ENCODE measurements around the gene TPX2. TPM values are rescaled to one million over a fixed set of nuclear protein-coding genes. Genes with fewer than 3 reads are reported as not detected.

Gene TPX2
- total RNA-seq, 1 experiment from 2014 or later = 248 TPM

DNA sequence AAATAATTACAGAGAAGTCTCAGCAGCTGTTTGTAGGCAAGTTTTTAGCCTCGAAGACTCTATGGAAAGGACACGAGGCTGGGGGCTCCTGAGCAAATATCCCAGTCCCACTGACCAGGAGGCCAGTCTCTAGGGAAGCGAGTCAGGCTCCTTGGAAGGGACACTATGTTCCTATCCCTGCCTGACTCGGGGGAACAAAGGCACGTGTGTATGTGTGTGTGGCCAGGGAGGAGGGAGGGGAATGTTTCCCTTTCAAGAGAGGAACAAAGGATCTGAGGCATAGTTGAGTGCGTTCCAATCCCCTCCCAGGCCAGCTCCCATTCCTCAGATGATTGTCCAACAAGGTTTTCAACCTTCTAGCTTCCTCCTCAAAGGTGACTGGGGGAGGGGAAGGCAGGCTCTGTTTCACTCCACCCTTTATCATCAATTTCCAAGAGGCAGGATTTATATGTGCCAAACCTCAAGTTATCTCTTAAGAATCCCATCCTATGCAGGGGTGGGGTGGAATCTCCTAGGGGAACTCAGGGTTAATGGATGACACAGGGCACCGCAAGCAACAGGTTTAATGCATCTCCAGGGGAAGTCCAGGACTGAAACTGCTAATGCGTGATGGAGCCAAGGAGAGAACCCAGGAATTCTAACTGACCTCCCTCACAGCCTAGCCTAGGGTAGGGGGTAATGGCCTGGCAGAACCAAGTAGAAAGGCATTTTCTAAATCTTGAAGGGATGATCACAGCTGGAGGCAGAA is 26.4 kb upstream of the TPX2 start:
- in situ Hi-C loops (cut with HindIII; ENCODE audit: low pct_unique_long_range_greater_than_20kb, low sequenced_read_pairs) = no loop called here
- TF ChIP-seq TCF7L2 (IDR thresholded peaks at IDR 0.05; ENCODE audit: low read depth, low read length) (peak; percentile 90), POLR2AphosphoS5 (IDR thresholded peaks at IDR 0.05; ENCODE audit: low read depth, low read length) (no peak), CTCF (IDR thresholded peaks at IDR 0.05) (no peak)
- TF ChIP-seq, protein P1, sequence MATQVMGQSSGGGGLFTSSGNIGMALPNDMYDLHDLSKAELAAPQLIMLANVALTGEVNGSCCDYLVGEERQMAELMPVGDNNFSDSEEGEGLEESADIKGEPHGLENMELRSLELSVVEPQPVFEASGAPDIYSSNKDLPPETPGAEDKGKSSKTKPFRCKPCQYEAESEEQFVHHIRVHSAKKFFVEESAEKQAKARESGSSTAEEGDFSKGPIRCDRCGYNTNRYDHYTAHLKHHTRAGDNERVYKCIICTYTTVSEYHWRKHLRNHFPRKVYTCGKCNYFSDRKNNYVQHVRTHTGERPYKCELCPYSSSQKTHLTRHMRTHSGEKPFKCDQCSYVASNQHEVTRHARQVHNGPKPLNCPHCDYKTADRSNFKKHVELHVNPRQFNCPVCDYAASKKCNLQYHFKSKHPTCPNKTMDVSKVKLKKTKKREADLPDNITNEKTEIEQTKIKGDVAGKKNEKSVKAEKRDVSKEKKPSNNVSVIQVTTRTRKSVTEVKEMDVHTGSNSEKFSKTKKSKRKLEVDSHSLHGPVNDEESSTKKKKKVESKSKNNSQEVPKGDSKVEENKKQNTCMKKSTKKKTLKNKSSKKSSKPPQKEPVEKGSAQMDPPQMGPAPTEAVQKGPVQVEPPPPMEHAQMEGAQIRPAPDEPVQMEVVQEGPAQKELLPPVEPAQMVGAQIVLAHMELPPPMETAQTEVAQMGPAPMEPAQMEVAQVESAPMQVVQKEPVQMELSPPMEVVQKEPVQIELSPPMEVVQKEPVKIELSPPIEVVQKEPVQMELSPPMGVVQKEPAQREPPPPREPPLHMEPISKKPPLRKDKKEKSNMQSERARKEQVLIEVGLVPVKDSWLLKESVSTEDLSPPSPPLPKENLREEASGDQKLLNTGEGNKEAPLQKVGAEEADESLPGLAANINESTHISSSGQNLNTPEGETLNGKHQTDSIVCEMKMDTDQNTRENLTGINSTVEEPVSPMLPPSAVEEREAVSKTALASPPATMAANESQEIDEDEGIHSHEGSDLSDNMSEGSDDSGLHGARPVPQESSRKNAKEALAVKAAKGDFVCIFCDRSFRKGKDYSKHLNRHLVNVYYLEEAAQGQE (IDR thresholded peaks at IDR 0.05; ENCODE audit: insufficient read depth in 1 of 2, low read depth in 2 of 2, low read length in 1 of 2) = no peak
- Histone ChIP-seq H3K4me3 (ENCODE audit: low read depth in 2 of 2, low read length in 2 of 2) (peak overlapping the region in 1 of 2 experiments; percentile 17; a peak in 2 of 4 replicates), H3K27me3 (ENCODE audit: control insufficient read depth, insufficient read depth, low read length) (no peaks in the 10 kb centered on the region), H3K27ac (ENCODE audit: low read length) (peak overlapping the region; percentile 92), H3K9me3 (ENCODE audit: control insufficient read depth, insufficient read depth, low read depth, low read length) (no peaks in the 10 kb centered on the region), H3K36me3 (ENCODE audit: control insufficient read depth, insufficient read depth, low read length) (peaks cover 15% of the 10 kb centered on the region; the same call in 1 of the 2 replicates), H3K4me1 (ENCODE audit: control insufficient read depth, insufficient read depth, low read length) (peaks cover 70% of the 10 kb centered on the region)
- intact Hi-C loops (cut with micrococcal nuclease; ENCODE audit: unreplicated experiment) = no loop called here
- ChIA-PET CTCF (no interaction called here), POLR2A (interaction anchor here (0.5 to 0.9 kb wide), 2 partner anchors 10 to 59 kb away, joined by 3 to 8 read pairs; partner anchors contain the start of gene BCL2L1)
- BruUV-seq (replicated peaks) = no TSS peak
- ATAC-seq = peak; percentile 46
- DNase-seq (ENCODE audit: low read depth, low spot score) = no peak

DNA sequence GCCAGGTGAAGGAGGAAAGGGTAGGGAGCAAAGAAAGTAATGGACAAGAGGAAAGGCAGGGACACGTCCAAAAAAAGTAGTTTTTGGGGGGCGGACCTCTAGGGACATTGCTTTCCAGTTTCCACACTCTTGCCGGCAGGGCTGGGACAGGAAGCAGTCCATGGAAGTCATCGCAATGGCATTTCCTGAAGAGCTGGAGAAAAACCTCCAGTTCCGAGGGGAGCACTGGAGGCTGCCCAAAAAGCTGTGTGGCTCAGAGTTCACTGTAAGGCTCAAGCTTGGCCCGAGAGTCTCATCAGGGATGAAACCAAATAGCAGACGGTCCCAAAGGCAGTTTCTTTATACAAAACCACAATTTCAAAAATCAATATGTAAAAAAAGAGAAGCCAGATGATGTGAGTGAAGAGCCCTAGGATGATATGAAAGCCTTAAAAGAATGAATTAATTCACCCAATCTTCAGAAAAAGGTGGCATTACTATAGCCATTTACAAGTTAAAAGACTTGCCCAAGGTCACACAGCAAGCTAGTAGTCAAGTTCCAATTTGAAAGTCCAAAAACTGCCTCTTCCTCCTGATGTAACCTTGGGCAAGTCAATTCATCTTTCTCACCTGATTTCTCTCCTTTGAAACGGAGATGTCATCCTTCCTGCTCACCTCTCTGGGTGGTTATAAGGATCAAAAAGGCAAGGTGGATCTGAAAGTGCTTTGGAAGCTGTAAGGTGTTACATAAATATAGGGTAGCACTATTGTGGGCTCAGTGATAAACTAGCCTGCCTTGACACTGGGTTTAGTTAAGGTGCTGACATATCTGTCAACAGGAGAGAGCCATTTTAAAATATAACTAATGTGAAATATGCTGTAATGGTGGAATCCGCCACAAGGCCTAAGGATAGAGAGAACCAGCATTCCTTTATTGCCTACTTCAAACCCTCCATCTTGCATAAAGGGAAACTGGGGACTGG is 25.5 kb upstream of the TPX2 start:
- H3K9me3 ChIP-seq (ENCODE audit: control insufficient read depth, insufficient read depth, low read depth, low read length) = no peaks in the 10 kb centered on the region
- peaks cover 73% of the 10 kb centered on the region for H3K4me1 ChIP-seq (ENCODE audit: control insufficient read depth, insufficient read depth, low read length)
- no peak for TF ChIP-seq TCF7L2 (IDR thresholded peaks at IDR 0.05; ENCODE audit: low read depth, low read length)
- TF ChIP-seq, protein P1 (IDR thresholded peaks at IDR 0.05; ENCODE audit: insufficient read depth in 1 of 2, low read depth in 2 of 2, low read length in 1 of 2) = 0 out of 4 replicates have a peak, but pooled peaks have one; percentile 14 to 26
- intact Hi-C loops (cut with micrococcal nuclease; ENCODE audit: unreplicated experiment) = no loop called here
- H3K27me3 ChIP-seq (ENCODE audit: control insufficient read depth, insufficient read depth, low read length) = no peaks in the 10 kb centered on the region
- no peak for DNase-seq (ENCODE audit: low read depth, low spot score)
- ChIA-PET POLR2A (interaction anchor here (0.5 to 0.9 kb wide), 3 partner anchors 9 to 60 kb away, joined by 3 to 8 read pairs (median 5); partner anchors contain the start of gene BCL2L1), CTCF (interaction anchor here (0.5 to 1.7 kb wide), 3 partner anchors 52 to 156 kb away, joined by 5 to 14 read pairs (median 8); no protein-coding TSS in a partner anchor)
- peaks cover 15% of the 10 kb centered on the region; the same call in 1 of the 2 replicates for H3K36me3 ChIP-seq (ENCODE audit: control insufficient read depth, insufficient read depth, low read length)
- in situ Hi-C loops (cut with HindIII; ENCODE audit: low pct_unique_long_range_greater_than_20kb, low sequenced_read_pairs) = no loop called here
- ATAC-seq = peak; percentile 76
- peak overlapping the region; percentile 92 for H3K27ac ChIP-seq (ENCODE audit: low read length)
- peak overlapping the region in 1 of 2 experiments; percentile 17; a peak in 2 of 4 replicates for H3K4me3 ChIP-seq (ENCODE audit: low read depth in 2 of 2, low read length in 2 of 2)
- no TSS peak for BruUV-seq (replicated peaks)

Data from Panc1 (cell line).